Liver (tissue), 9 donors: ENCODE data around the gene SH3D21. TPM values are rescaled to one million over a fixed set of nuclear protein-coding genes. Genes with fewer than 3 reads are reported as not detected.

Source experiments
- DNase-seq: peaks from one replicate; pipeline ENCODE4 v3.0.0-alpha.2; 2017; ENCODE audit warnings: low spot score
- H3K27ac ChIP-seq, 2 donors: one replicate each; pipeline ENCODE4 v1.7.0; 2013; ENCODE audit warnings: inconsistent platforms in 2 of 2, low read length in 2 of 2, control low read depth in 1 of 2, low read depth in 1 of 2, mild to moderate bottlenecking in 1 of 2
- H3K27me3 ChIP-seq, 4 donors: one replicate each; pipeline versions ENCODE4 v1.6.1 to v1.7.0; 2013; ENCODE audit warnings: low read length in 3 of 4, inconsistent platforms in 1 of 4, mild to moderate bottlenecking in 1 of 4, moderate library complexity in 1 of 4; ENCODE audit not compliant: control insufficient read depth in 4 of 4, insufficient read depth in 4 of 4
- H3K36me3 ChIP-seq, 4 donors: one replicate each; pipeline versions ENCODE4 v1.6.1 to v1.7.0; 2013; ENCODE audit warnings: low read length in 3 of 4, mild to moderate bottlenecking in 3 of 4, low read depth in 1 of 4, moderate library complexity in 1 of 4; ENCODE audit not compliant: control insufficient read depth in 4 of 4, insufficient read depth in 3 of 4
- H3K4me1 ChIP-seq, 4 donors: one replicate each; pipeline versions ENCODE4 v1.6.1 to v1.7.0; 2013; ENCODE audit warnings: low read length in 3 of 4, mild to moderate bottlenecking in 3 of 4, moderate library complexity in 1 of 4; ENCODE audit not compliant: control insufficient read depth in 4 of 4, insufficient read depth in 4 of 4
- H3K4me3 ChIP-seq, 3 donors: one replicate each; pipeline versions ENCODE4 v1.6.1 to v1.7.0; 2013; ENCODE audit warnings: low read length in 3 of 3, control low read depth in 1 of 3, low read depth in 1 of 3, mild to moderate bottlenecking in 1 of 3
- H3K9ac ChIP-seq, 2 donors: one replicate each; pipeline ENCODE4 v1.7.0; 2013; ENCODE audit warnings: low read length in 2 of 2, mild to moderate bottlenecking in 2 of 2, moderate library complexity in 2 of 2, control low read depth in 1 of 2, low read depth in 1 of 2
- H3K9me3 ChIP-seq, 4 donors: one replicate each; pipeline versions ENCODE4 v1.6.1 to v1.7.0; 2013; ENCODE audit warnings: low read length in 3 of 4; ENCODE audit not compliant: control insufficient read depth in 4 of 4
- ATF3 ChIP-seq: IDR thresholded peaks from 2 replicates; pipeline ENCODE4 v1.6.1; 2016; ENCODE audit warnings: antibody characterized with exemption
- EGR1 ChIP-seq, 2 donors: IDR thresholded peaks; 2 replicates each; pipeline ENCODE4 v1.6.1; 2016 to 2018; ENCODE audit warnings: antibody characterized with exemption in 2 of 2, low read depth in 2 of 2
- FOXA1 ChIP-seq: IDR thresholded peaks from 2 replicates; pipeline ENCODE4 v1.6.1; 2016; ENCODE audit warnings: antibody characterized with exemption
- FOXA2 ChIP-seq: IDR thresholded peaks from 2 replicates; pipeline ENCODE4 v1.6.1; 2016; ENCODE audit warnings: antibody characterized with exemption
- GABPA ChIP-seq, 2 donors: IDR thresholded peaks in 1 of 2; conservative IDR thresholded peaks in 1 of 2; 2 replicates each; pipeline ENCODE4 v1.6.1; 2016; ENCODE audit warnings: antibody characterized with exemption in 2 of 2, mild to moderate bottlenecking in 1 of 2, moderate library complexity in 1 of 2
- HNF4A ChIP-seq, 2 donors: conservative IDR thresholded peaks; 2 replicates each; pipeline ENCODE4 v1.6.1; 2016; ENCODE audit warnings: antibody characterized with exemption in 2 of 2, mild to moderate bottlenecking in 2 of 2
- HNF4G ChIP-seq: IDR thresholded peaks from 2 replicates; pipeline ENCODE4 v1.6.1; 2016; ENCODE audit warnings: antibody characterized with exemption
- JUND ChIP-seq, 2 donors: IDR thresholded peaks; 2 replicates each; pipeline ENCODE4 v1.6.1; 2016; ENCODE audit warnings: antibody characterized with exemption in 2 of 2
- NR2F2 ChIP-seq: IDR thresholded peaks from 2 replicates; pipeline ENCODE4 v1.6.1; 2016; ENCODE audit warnings: antibody characterized with exemption
- RAD21 ChIP-seq, 2 donors: IDR thresholded peaks; 2 replicates each; pipeline ENCODE4 v1.6.1; 2016; ENCODE audit warnings: antibody characterized with exemption in 2 of 2, mild to moderate bottlenecking in 2 of 2
- REST ChIP-seq: IDR thresholded peaks from 2 replicates; pipeline ENCODE4 v1.6.1; 2016; ENCODE audit warnings: antibody characterized with exemption, mild to moderate bottlenecking
- RXRA ChIP-seq, 2 donors: IDR thresholded peaks; 2 replicates each; pipeline ENCODE4 v1.6.1; 2017 to 2018; ENCODE audit warnings: antibody characterized with exemption in 2 of 2, mild to moderate bottlenecking in 1 of 2
- SP1 ChIP-seq: IDR thresholded peaks from 2 replicates; pipeline ENCODE4 v1.6.1; 2018; ENCODE audit warnings: antibody characterized with exemption, mild to moderate bottlenecking
- TAF1 ChIP-seq: conservative IDR thresholded peaks from 2 replicates; pipeline ENCODE4 v1.6.1; 2016; ENCODE audit warnings: antibody characterized with exemption, mild to moderate bottlenecking
- WGBS: extraction: QIAGEN DNeasy Blood & Tissue Kit; methylation state at CpG from one replicate; pipeline ENCODE4 v1.1.7; 2013; 5-methylcytosine and 5-hydroxymethylcytosine counted together
- polyA plus RNA-seq, 2 donors: library from polyadenylated mRNA; stranded (reverse) in 1 of 2; unstranded in 1 of 2; fragments of 200-250 nt in 1 of 2; fragments of >200 nt in 1 of 2; fragmentation: Nextera tagmentation in 1 of 2; extraction: Ambion mirVana in 1 of 2; gene quantifications; one replicate each; pipeline versions ENCODE4 v1.2.1 to v1.2.3, GENCODE V29; 2013 to 2015
- total RNA-seq, 2 donors: library from RNA; depleted of rRNA; stranded (reverse); fragments of >200 nt; gene quantifications; one replicate each; pipeline ENCODE4 v1.2.3, GENCODE V29; 2014
- TF ChIP-seq, protein P1 (sequence below): IDR thresholded peaks from 2 replicates; pipeline ENCODE4 v1.6.1; 2016; ENCODE audit warnings: antibody characterized with exemption
- TF ChIP-seq, protein P2 (sequence below): IDR thresholded peaks from 2 replicates; pipeline ENCODE4 v1.6.1; 2016; ENCODE audit warnings: antibody characterized with exemption
- TF ChIP-seq, protein P3 (sequence below): fragments of 150-350 bp; IDR thresholded peaks from 2 replicates; pipeline ENCODE4 v1.5.1; 2017; ENCODE audit warnings: improper control_type of control experiment, low read depth, low read length; ENCODE audit not compliant: missing input control
- donor health status: healthy.
- donor health status: healthy.
- donor health status: healthy.
- donor health status: healthy.
- donor health status: healthy.

The SH3D21 gene
- total and polyA plus RNA-seq, 4 donors = 0.29 to 1.0 (median 0.41) TPM

- TF ChIP-seq, protein P1, sequence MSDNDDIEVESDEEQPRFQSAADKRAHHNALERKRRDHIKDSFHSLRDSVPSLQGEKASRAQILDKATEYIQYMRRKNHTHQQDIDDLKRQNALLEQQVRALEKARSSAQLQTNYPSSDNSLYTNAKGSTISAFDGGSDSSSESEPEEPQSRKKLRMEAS = no peak
- TF ChIP-seq RAD21 (IDR thresholded peaks at IDR 0.05) (no peak), ATF3 (no peak), HNF4A (conservative IDR thresholded peaks at IDR 0.05) (no peak), TAF1 (no peak), NR2F2 (no peak), SP1 (no peak), EGR1 (IDR thresholded peaks at IDR 0.05; ENCODE audit: low read depth in 2 of 2) (no peak), FOXA2 (no peak), HNF4G (no peak), REST (no peak), FOXA1 (no peak), RXRA (IDR thresholded peaks at IDR 0.05) (no peak), GABPA (IDR thresholded peaks at IDR 0.05 in 1 of 2, conservative IDR thresholded peaks at IDR 0.05 in 1 of 2) (no peak), JUND (IDR thresholded peaks at IDR 0.05) (no peak)
- TF ChIP-seq, protein P2, sequence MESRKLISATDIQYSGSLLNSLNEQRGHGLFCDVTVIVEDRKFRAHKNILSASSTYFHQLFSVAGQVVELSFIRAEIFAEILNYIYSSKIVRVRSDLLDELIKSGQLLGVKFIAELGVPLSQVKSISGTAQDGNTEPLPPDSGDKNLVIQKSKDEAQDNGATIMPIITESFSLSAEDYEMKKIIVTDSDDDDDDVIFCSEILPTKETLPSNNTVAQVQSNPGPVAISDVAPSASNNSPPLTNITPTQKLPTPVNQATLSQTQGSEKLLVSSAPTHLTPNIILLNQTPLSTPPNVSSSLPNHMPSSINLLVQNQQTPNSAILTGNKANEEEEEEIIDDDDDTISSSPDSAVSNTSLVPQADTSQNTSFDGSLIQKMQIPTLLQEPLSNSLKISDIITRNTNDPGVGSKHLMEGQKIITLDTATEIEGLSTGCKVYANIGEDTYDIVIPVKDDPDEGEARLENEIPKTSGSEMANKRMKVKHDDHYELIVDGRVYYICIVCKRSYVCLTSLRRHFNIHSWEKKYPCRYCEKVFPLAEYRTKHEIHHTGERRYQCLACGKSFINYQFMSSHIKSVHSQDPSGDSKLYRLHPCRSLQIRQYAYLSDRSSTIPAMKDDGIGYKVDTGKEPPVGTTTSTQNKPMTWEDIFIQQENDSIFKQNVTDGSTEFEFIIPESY = no peak
- TF ChIP-seq, protein P3, sequence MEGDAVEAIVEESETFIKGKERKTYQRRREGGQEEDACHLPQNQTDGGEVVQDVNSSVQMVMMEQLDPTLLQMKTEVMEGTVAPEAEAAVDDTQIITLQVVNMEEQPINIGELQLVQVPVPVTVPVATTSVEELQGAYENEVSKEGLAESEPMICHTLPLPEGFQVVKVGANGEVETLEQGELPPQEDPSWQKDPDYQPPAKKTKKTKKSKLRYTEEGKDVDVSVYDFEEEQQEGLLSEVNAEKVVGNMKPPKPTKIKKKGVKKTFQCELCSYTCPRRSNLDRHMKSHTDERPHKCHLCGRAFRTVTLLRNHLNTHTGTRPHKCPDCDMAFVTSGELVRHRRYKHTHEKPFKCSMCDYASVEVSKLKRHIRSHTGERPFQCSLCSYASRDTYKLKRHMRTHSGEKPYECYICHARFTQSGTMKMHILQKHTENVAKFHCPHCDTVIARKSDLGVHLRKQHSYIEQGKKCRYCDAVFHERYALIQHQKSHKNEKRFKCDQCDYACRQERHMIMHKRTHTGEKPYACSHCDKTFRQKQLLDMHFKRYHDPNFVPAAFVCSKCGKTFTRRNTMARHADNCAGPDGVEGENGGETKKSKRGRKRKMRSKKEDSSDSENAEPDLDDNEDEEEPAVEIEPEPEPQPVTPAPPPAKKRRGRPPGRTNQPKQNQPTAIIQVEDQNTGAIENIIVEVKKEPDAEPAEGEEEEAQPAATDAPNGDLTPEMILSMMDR = no peak
- Histone ChIP-seq H3K4me1 (no peaks in the 10 kb centered on the region), H3K27me3 (no peaks in the 10 kb centered on the region), H3K9me3 (no peaks in the 10 kb centered on the region), H3K36me3 (peaks cover 11 to 79% (median 33%) of the 10 kb centered on the region in 4 donors), H3K27ac (no peak overlapping the region), H3K9ac (no peak overlapping the region), H3K4me3 (no peak overlapping the region)
- DNase-seq = no peak
- 92% methylated on average over 8 of the region's 8 CpGs for WGBS
Measured at GRCh38 chr1:36344395-36344680, 38.2 kb downstream of the SH3D21 start.

GRCh38 chr1:36345353-36345752 is 39.2 kb downstream of the SH3D21 start:
- Histone ChIP-seq H3K4me3 (no peak overlapping the region), H3K36me3 (peaks cover 11 to 75% (median 33%) of the 10 kb centered on the region in 4 donors), H3K9ac (no peak overlapping the region), H3K27ac (no peak overlapping the region), H3K9me3 (no peaks in the 10 kb centered on the region), H3K27me3 (no peaks in the 10 kb centered on the region), H3K4me1 (no peaks in the 10 kb centered on the region)
- DNase-seq = no peak
- 92% methylated on average over 7 of the region's 7 CpGs for WGBS
- TF ChIP-seq, protein P1 = no peak
- TF ChIP-seq RAD21 (IDR thresholded peaks at IDR 0.05) = no peak
- TF ChIP-seq FOXA2 = no peak
- TF ChIP-seq ATF3 = no peak
- TF ChIP-seq TAF1 = no peak
- no peak for TF ChIP-seq HNF4G
- TF ChIP-seq, protein P2 = no peak
- TF ChIP-seq GABPA (IDR thresholded peaks at IDR 0.05 in 1 of 2, conservative IDR thresholded peaks at IDR 0.05 in 1 of 2) = no peak
- TF ChIP-seq HNF4A (conservative IDR thresholded peaks at IDR 0.05) = no peak
- no peak for TF ChIP-seq SP1
- TF ChIP-seq REST = no peak
- no peak for TF ChIP-seq FOXA1
